K562 (cell line): ENCODE data around the gene MACROD2.

Source experiments
- BACH1 ChIP-seq: fragments of 200-800 bp; sonication (Bioruptor generic); IDR thresholded peaks from 2 replicates; pipeline ENCODE4 v1.6.1; 2016; ENCODE audit warnings: missing genetic modification characterization, missing compliant biosample characterization
- CBX5 ChIP-seq: IDR thresholded peaks from 2 replicates; pipeline ENCODE4 v1.6.1; 2014; ENCODE audit warnings: low read depth, borderline replicate concordance
- ETV5 ChIP-seq: sonication (generic); formaldehyde crosslinking; IDR thresholded peaks from 2 replicates; pipeline ENCODE4 v1.4.0; 2020; ENCODE audit warnings: low read depth, mild to moderate bottlenecking, missing genetic modification reagents
- EZH2 ChIP-seq: IDR thresholded peaks from 2 replicates; pipeline ENCODE4 v1.6.1; 2012; ENCODE audit warnings: low read depth, mild to moderate bottlenecking, inconsistent platforms, low read length, borderline replicate concordance
- FIP1L1 ChIP-seq: fragments of 200-400 bp; formaldehyde crosslinking; IDR thresholded peaks from 2 replicates; pipeline ENCODE4 v1.6.1; 2018; ENCODE audit warnings: mild to moderate bottlenecking, low read depth, low read length; ENCODE audit not compliant: poor library complexity, severe bottlenecking
- FOXM1 ChIP-seq, 2 experiments: fragments of 450-650 bp in 1 of 2; sonication (generic) in 1 of 2; formaldehyde crosslinking in 1 of 2; IDR thresholded peaks; 2 replicates each; pipeline versions ENCODE4 v1.6.1 to v1.9.0; 2017 to 2022; ENCODE audit warnings: low read depth in 2 of 2, mild to moderate bottlenecking in 2 of 2, missing genetic modification reagents in 1 of 2, moderate library complexity in 1 of 2
- POLR2AphosphoS2 ChIP-seq: IDR thresholded peaks from 2 replicates; pipeline ENCODE4 v1.6.1; 2012; ENCODE audit warnings: low read length, improper control_type of control experiment
- POLR2AphosphoS5 ChIP-seq: IDR thresholded peaks from 2 replicates; pipeline ENCODE4 v1.6.1; 2011; ENCODE audit warnings: mild to moderate bottlenecking, low read depth, low read length, moderate library complexity; ENCODE audit not compliant: control insufficient read depth, insufficient read depth
- RBM15 ChIP-seq: fragments of 200-400 bp; formaldehyde crosslinking; IDR thresholded peaks from 2 replicates; pipeline ENCODE4 v1.6.1; 2018; ENCODE audit warnings: mild to moderate bottlenecking, low read length, moderate library complexity; ENCODE audit not compliant: insufficient read depth
- SPI1 ChIP-seq: IDR thresholded peaks from 2 replicates; pipeline ENCODE4 v1.6.1; 2011; ENCODE audit warnings: low read depth, low read length, control low read depth, borderline replicate concordance
- ZNF644 ChIP-seq: fragments of 200-800 bp; sonication (Bioruptor generic); IDR thresholded peaks from 2 replicates; pipeline ENCODE4 v1.6.1; 2016; ENCODE audit warnings: low read depth, missing genetic modification characterization, missing compliant biosample characterization
- TF ChIP-seq, protein P1 (sequence below): sonication (generic); formaldehyde crosslinking; IDR thresholded peaks from 2 replicates; pipeline ENCODE4 v1.9.0; 2022; ENCODE audit warnings: mild to moderate bottlenecking, missing genetic modification reagents
- TF ChIP-seq, protein P2 (sequence below): fragments of 450-650 bp; IDR thresholded peaks from 2 replicates; pipeline ENCODE4 v1.6.1; 2017; ENCODE audit warnings: mild to moderate bottlenecking, moderate library complexity
- TF ChIP-seq, protein P3 (sequence below): sonication (generic); formaldehyde crosslinking; IDR thresholded peaks from 2 replicates; pipeline ENCODE4 v1.8.1; 2023; ENCODE audit warnings: mild to moderate bottlenecking, missing genetic modification reagents, moderate library complexity

DNA sequence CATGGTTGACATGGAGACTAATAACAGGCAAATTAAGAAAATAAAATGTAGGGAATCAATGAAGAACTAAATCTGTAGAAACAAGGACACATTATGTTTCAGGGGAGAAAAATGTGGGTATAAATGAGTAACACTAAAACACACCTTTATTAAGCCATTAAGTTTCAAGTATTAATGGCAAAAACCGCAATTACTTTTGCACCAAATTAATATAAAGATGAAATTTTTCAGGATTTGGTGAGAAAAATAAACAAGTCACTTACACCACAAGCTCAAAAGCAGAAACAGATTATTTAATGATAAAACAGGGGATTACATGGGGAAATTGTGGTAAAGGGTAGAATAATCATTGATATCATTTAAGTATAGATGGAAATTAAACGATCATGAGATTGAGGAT, 1135.9 kb downstream of the MACROD2 start:
- TF ChIP-seq, protein P1, sequence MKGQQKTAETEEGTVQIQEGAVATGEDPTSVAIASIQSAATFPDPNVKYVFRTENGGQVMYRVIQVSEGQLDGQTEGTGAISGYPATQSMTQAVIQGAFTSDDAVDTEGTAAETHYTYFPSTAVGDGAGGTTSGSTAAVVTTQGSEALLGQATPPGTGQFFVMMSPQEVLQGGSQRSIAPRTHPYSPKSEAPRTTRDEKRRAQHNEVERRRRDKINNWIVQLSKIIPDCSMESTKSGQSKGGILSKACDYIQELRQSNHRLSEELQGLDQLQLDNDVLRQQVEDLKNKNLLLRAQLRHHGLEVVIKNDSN = no peak
- TF ChIP-seq RBM15 = no peak
- no peak for TF ChIP-seq FIP1L1
- TF ChIP-seq POLR2AphosphoS5 = no peak
- TF ChIP-seq CBX5 = no peak
- no peak for TF ChIP-seq SPI1
- no peak for TF ChIP-seq EZH2
- TF ChIP-seq ZNF644 (tag) = no peak
- TF ChIP-seq, protein P2, sequence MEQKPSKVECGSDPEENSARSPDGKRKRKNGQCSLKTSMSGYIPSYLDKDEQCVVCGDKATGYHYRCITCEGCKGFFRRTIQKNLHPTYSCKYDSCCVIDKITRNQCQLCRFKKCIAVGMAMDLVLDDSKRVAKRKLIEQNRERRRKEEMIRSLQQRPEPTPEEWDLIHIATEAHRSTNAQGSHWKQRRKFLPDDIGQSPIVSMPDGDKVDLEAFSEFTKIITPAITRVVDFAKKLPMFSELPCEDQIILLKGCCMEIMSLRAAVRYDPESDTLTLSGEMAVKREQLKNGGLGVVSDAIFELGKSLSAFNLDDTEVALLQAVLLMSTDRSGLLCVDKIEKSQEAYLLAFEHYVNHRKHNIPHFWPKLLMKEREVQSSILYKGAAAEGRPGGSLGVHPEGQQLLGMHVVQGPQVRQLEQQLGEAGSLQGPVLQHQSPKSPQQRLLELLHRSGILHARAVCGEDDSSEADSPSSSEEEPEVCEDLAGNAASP = no peak
- no peak for TF ChIP-seq POLR2AphosphoS2
- TF ChIP-seq FOXM1 (IDR thresholded peaks at IDR 0.05; ENCODE audit: low read depth) = no peak
- no peak for TF ChIP-seq FOXM1 (CRISPR knock-in tag; IDR thresholded peaks at IDR 0.05; ENCODE audit: low read depth)
- TF ChIP-seq BACH1 (tag) = no peak
- TF ChIP-seq, protein P3, sequence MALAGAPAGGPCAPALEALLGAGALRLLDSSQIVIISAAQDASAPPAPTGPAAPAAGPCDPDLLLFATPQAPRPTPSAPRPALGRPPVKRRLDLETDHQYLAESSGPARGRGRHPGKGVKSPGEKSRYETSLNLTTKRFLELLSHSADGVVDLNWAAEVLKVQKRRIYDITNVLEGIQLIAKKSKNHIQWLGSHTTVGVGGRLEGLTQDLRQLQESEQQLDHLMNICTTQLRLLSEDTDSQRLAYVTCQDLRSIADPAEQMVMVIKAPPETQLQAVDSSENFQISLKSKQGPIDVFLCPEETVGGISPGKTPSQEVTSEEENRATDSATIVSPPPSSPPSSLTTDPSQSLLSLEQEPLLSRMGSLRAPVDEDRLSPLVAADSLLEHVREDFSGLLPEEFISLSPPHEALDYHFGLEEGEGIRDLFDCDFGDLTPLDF (CRISPR knock-in tag) = no peak
- no peak for TF ChIP-seq ETV5 (CRISPR knock-in tag)
